ENCODE measurements around the gene MICB.

Gene MICB

GRCh38 chr6:31462964-31463870 lies 34.7 kb upstream of the MICB start:
- Histone ChIP-seq H3F3A (ENCODE audit: insufficient read depth) (no peaks in the 10 kb centered on the region), H4K20me1 (ENCODE audit: low read depth, low read length) (no peaks in the 10 kb centered on the region), H3K79me2 (ENCODE audit: insufficient read depth, low read length) (no peaks in the 10 kb centered on the region), H2AFZ (ENCODE audit: low read depth, low read length, severe bottlenecking) (peak overlapping the region; percentile 80), H3K4me3 (ENCODE audit: insufficient read depth, low read length, poor library complexity, severe bottlenecking) (peak overlapping the region; percentile 33), H3K27ac (ENCODE audit: low read depth, low read length) (no peak overlapping the region), H3K27me3 (ENCODE audit: low read length) (no peaks in the 10 kb centered on the region), H3K36me3 (ENCODE audit: low read length) (no peaks in the 10 kb centered on the region), H3K4me2 (ENCODE audit: low read depth, low read length, poor library complexity, severe bottlenecking) (peak overlapping the region; percentile 48), H3K9me3 (ENCODE audit: insufficient read depth, low read length) (no peaks in the 10 kb centered on the region), H3K9me2 (replicated peaks; ENCODE audit: insufficient read depth, low read length) (no peaks in the 10 kb centered on the region), H3K9ac (ENCODE audit: low read length) (peak overlapping the region; percentile 16; the same call in 1 of the 2 replicates)
- no peak for TF ChIP-seq CTCF (IDR thresholded peaks at IDR 0.05; ENCODE audit: insufficient read depth, low read length, poor library complexity, severe bottlenecking)
- TF ChIP-seq EZH2phosphoT487 (conservative IDR thresholded peaks at IDR 0.05; ENCODE audit: low read length) = no peak

DNA sequence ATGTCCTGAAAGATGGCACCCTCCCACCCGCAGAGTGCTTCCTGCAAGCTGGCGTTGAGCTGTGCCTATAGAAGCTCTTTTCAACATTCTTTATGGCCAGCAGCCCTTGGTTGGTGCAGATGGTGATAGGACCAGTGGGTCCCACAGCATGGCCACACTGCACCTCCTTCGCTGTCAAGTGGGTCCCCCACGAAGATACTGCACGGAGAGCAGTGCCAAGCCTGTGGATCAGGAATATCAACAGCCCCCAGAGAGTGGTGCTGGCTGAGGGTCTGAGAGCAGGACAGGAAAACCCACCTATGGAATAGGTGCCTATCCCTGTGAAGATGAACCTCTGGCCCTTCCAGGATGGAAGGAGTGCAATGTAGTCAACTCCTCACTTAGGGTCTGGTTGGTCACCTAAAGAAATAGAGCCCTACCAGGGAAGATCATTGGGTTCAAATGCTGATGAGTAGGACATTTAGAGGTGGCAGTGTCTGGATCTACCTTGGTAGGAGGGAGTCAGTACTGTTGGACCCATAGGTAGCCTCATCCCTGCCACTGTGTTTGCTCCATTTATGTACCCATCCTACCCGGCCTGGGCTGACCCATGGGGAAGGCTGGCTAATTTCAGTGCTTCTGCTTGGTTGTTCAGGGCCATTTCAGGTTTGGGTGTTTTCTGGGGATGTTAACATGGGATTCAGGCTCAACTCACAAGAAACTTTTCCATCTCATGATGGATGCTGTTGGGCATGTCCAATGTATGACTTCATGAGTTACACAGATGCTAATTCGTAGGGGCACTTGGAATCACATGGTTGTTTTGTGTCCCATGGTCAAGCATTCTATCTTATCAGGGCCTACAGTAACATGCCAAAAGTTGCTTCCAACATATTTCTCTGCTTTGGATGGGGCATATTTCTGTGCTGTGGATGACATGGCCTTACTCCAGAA lies 33.4 kb upstream of the MICB start:
- H3K4me3 ChIP-seq (ENCODE audit: insufficient read depth, low read length, poor library complexity, severe bottlenecking) = no peak overlapping the region
- H3K79me2 ChIP-seq (ENCODE audit: insufficient read depth, low read length) = no peaks in the 10 kb centered on the region
- no peak overlapping the region for H2AFZ ChIP-seq (ENCODE audit: low read depth, low read length, severe bottlenecking)
- no peaks in the 10 kb centered on the region for H3K36me3 ChIP-seq (ENCODE audit: low read length)
- TF ChIP-seq CTCF (IDR thresholded peaks at IDR 0.05; ENCODE audit: insufficient read depth, low read length, poor library complexity, severe bottlenecking) = no peak
- no peak for TF ChIP-seq EZH2phosphoT487 (conservative IDR thresholded peaks at IDR 0.05; ENCODE audit: low read length)
- H4K20me1 ChIP-seq (ENCODE audit: low read depth, low read length) = no peaks in the 10 kb centered on the region
- no peaks in the 10 kb centered on the region for H3K9me3 ChIP-seq (ENCODE audit: insufficient read depth, low read length)
- H3K27ac ChIP-seq (ENCODE audit: low read depth, low read length) = no peak overlapping the region
- H3K9ac ChIP-seq (ENCODE audit: low read length) = no peak overlapping the region
- no peak overlapping the region for H3K4me2 ChIP-seq (ENCODE audit: low read depth, low read length, poor library complexity, severe bottlenecking)
- no peaks in the 10 kb centered on the region for H3F3A ChIP-seq (ENCODE audit: insufficient read depth)
- no peaks in the 10 kb centered on the region for H3K27me3 ChIP-seq (ENCODE audit: low read length)
- H3K9me2 ChIP-seq (replicated peaks; ENCODE audit: insufficient read depth, low read length) = no peaks in the 10 kb centered on the region

DNA sequence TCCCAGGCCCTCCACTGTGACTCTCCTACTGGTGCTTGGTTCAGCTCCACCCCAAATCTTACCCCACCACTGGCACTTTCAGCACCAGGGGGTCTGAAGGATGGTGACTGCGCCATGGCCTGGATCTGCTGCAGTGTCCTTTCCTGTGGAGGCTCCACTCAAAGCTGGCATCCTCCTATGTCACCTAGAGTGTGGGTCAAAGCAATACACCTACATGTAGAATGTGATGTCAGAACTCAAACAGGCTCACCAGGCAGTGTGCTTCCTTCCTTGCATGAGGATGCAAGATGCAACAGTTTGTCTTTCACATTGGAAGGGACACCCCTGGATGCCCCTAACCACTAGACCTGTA lies 32.8 kb upstream of the MICB start:
- no peaks in the 10 kb centered on the region for H3K9me2 ChIP-seq (replicated peaks; ENCODE audit: insufficient read depth, low read length)
- no peak overlapping the region for H3K27ac ChIP-seq (ENCODE audit: low read depth, low read length)
- no peaks in the 10 kb centered on the region for H4K20me1 ChIP-seq (ENCODE audit: low read depth, low read length)
- H3K4me2 ChIP-seq (ENCODE audit: low read depth, low read length, poor library complexity, severe bottlenecking) = no peak overlapping the region
- no peaks in the 10 kb centered on the region for H3K36me3 ChIP-seq (ENCODE audit: low read length)
- no peaks in the 10 kb centered on the region for H3K79me2 ChIP-seq (ENCODE audit: insufficient read depth, low read length)
- no peak overlapping the region for H3K9ac ChIP-seq (ENCODE audit: low read length)
- TF ChIP-seq EZH2phosphoT487 (conservative IDR thresholded peaks at IDR 0.05; ENCODE audit: low read length) (no peak), CTCF (IDR thresholded peaks at IDR 0.05; ENCODE audit: insufficient read depth, low read length, poor library complexity, severe bottlenecking) (no peak)
- H3K27me3 ChIP-seq (ENCODE audit: low read length) = no peaks in the 10 kb centered on the region
- no peak overlapping the region for H3K4me3 ChIP-seq (ENCODE audit: insufficient read depth, low read length, poor library complexity, severe bottlenecking)
- H2AFZ ChIP-seq (ENCODE audit: low read depth, low read length, severe bottlenecking) = no peak overlapping the region
- H3K9me3 ChIP-seq (ENCODE audit: insufficient read depth, low read length) = no peaks in the 10 kb centered on the region
- H3F3A ChIP-seq (ENCODE audit: insufficient read depth) = no peaks in the 10 kb centered on the region

All from SU-DHL-6 (cell line).